Mesenteric fat pad (tissue), 1 donor: ENCODE measurements around the gene SFRP4. TPM values are rescaled to one million over a fixed set of nuclear protein-coding genes. Genes with fewer than 3 reads are reported as not detected.

Experiments
- total RNA-seq: library from RNA; stranded (reverse); fragmentation: NEBNext Ultra II Directional; extraction: Animal tissue kit (Norgen Biotek cat#: 25700); gene quantifications from one replicate; pipeline ENCODE4 v1.2.1, GENCODE V29; 2021
- donor health status: DM: yes; HTN: yes; CAD: no.

Gene SFRP4
- total RNA-seq, 1 donor from 2014 or later: 64.3 TPM

Other genes with a start within 250 kb of the SFRP4 start
- 0.77 TPM for gene GPR141, start 233.1 kb downstream of the SFRP4 start, total RNA-seq
- 0.45 TPM for gene NME8, start 68.2 kb downstream of the SFRP4 start, total RNA-seq
- gene EPDR1, start 3.8 kb upstream of the SFRP4 start, total RNA-seq: 46.3 TPM